ENCODE results near the gene KBTBD2.
"Not testable (repeated sequence)": the region's sequence is repeated elsewhere in the genome, so short reads cannot be mapped to it uniquely, and the experiment has no call there.

Gene KBTBD2

DNA sequence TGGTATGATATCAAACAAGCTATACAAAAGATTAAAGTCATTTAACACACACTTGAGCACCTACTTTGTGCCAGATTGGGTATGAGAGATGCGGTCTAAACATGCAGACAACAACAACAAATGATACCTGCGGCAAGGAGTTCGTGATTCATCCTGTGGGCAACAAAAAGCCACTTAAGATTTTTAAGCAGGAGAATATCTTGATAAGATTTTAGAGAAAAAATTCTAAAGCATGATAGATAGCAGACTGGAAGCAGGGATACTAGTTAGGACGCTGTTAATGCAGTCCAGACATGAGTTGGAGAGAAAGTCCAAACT, 1.6 kb upstream of the KBTBD2 start:
- no peak for DNase-seq (ENCODE audit: low read depth, low spot score)

DNA sequence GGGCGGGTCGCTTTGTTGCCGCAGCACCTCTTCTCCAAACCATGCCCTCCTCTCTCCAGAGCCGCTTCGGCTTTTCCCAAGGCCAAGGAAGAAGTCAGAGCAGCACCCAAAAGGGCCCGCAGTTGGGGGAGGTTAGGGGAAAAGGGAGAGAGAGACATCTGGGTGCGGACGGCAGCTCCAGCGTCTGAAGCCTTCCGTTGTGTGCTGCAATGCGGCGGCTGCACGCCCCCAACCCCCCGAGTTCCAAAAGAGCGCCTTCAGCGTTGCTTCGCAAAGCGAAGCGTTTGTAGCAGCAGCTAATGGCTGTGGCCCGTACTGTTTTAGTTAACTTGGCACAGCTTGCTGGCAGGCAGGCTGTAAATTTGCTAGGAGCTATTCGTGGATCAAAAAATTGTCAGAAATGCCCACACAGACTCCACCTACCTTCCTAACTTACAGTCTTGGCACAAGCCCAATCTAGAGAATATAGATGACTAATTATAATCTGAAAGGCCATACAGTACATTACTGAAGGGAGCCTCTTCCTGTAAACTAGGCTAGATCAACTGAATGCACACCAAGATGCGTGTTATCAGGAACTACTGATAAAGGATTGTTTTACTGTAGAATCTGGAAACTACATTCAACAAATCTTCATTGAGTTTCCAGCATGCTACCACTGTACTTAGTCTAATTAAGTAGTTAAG, 1.1 kb upstream of the KBTBD2 start:
- no peak for DNase-seq (ENCODE audit: low read depth, low spot score)

DNA sequence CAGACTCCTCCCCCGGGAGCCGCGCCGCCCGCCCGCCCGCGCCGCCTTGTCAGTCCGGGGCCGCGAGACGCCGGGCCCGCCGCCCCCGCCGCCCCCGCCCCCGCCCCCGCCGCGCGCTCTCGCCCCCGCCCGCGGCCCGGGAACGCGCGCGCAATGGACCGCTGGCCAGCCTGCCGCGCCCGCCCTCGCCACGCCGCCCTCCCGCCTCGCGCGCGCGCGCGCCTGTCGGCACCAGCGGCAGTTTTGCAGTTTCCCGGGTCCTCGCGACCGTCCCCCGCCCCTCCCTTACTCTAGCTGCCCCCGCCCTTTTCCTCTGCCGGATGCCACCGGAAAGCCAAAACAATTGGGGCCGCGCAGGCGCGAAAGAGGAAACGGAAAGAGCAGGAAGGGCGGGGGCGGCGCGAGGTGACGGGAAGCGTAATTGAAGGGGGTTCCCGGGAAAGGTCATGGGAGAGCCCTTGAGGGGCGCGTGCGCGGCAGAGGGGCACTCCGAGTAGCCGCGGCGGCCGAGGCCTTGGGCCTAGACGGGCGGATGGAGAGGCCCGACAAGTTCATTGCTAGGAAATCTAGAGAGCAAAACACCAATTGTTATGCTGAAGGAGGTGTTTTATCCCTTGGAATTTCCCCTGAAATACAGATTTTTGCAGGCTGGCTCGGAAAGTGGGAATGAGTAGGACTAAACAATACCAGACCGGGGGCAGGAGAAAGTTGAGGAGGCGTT, 400 bp upstream of the KBTBD2 start:
- peak; percentile 94 for DNase-seq (ENCODE audit: low read depth, low spot score)

- peak; percentile 39 for DNase-seq (ENCODE audit: low read depth, low spot score)
Observed at GRCh38 chr7:32890793-32891042, 842 bp downstream of the KBTBD2 start.

DNA sequence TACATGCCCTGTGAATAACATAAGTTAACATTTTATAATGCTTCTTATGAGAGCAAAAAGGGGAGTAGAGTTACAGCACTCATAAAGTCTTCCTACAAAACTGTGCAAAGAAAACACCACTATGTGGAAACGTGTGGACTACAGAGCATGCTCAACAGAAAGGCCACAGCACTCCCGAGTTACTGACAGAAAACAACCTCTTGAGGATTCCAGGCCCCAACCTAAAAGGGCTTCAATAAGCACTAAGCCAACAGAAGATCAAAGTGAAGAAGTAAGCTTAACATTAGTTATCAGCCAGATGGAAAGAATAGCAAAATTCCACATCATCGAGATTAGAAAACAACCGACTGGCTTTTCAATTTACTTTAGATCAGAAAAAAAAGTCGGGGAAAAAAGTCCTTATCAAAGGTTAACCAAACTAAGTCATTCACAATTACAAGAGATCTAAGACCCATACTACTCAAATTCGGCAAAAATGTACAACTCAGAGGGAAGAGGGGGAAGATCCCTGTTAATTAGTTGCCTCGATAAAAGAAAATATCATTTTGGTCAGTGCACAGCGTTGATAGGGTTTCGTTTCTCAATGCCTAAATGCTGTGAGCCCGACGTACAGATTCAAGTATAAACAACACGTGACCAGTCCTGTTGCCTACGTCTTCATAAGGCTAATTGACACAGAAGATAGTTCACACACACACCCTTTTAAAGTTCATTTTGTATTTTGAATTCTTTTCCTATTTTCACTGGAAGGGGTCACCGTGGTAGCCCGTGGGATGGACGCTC, 1.4 kb downstream of the KBTBD2 start:
- DNase-seq (ENCODE audit: low read depth, low spot score) = peak; percentile 27

DNA sequence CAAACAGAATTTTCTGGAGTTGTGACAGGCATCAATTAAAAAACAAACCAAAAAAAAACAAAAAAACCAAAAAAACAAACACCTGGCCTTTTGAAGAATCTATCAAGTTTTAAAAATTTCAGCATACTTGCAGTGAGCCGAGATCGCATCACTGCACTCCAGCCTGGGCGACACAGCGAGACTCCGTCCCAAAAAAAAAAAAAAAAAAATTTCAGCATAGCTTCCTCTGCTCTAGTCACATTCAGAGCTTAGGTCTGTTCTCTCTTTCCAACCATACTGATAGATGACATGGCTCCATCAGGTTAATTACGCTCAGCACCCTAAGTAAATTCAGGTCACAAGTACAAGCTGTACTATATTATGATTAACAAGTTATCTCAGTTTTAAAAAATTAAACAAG, 3.1 kb downstream of the KBTBD2 start:
- DNase-seq (ENCODE audit: low read depth, low spot score) = no peak

- no peak for DNase-seq (ENCODE audit: low read depth, low spot score)
Observed at GRCh38 chr7:32887395-32887794, 4.2 kb downstream of the KBTBD2 start.

DNA sequence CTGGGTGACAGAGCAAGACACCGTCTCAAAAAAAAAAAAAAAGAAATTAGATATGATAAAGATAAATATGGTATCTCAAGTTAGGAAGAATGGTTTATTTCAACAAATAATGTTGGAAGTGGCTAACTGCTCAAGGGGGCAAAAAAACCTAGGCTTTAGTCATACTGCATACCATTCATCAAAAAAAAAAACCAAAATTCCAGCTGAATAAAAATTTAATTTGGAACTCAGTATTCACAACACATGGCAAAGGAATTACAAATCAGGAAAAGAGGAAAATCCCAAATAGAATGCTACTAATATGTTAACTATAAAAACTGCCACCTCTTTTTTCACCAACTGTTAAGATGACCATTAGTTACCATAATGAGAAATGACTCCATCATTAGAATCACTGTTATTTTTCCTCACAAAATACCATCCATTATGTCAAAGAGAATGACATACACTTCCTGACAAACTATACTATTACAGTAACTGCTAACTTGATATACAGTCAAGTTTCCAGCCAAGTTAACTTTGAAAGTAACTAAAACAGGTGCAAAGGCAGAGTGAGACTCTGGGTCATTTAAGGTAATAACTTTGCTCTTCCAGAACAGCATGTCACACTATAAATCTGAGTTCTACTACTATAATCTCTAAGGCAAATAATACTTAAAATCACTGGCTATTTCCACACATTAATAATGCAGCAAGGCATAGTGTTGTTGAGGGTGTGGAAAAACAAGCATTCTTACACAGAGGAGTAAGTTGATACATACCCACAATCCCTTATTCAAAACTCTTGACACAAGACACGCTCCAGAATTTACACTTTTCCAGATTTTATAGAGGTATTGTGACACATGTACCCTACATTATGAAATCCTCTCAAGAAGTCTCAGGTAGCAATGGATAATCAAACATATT, 10.2 kb downstream of the KBTBD2 start:
- DNase-seq (ENCODE audit: low read depth, low spot score) = no peak

- no peak for DNase-seq (ENCODE audit: low read depth, low spot score)
Observed at GRCh38 chr7:32879460-32879859, 12.1 kb downstream of the KBTBD2 start.

DNA sequence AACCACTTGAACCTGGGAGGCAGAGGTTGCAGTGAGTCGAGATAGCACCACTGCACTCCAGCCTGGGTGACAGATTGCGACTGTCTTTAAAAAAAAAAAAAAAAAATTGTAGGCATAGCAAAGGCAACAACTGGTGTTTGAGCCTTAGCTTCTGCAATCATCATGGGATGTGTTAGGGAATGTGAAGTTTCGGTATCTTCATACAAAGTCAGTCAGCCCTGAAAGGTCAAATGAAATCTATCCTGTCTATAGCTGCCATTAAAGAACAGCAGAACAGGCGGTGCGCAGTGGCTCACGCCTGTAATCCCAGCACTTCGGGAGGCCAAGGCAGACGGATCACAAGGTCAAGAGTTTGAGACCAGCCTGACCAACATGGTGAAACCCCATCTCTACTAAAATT, 13.5 kb downstream of the KBTBD2 start:
- DNase-seq (ENCODE audit: low read depth, low spot score) = not testable (repeated sequence)

- DNase-seq (ENCODE audit: low read depth, low spot score) = no peak
Observed at GRCh38 chr7:32872421-32872820, 19.1 kb downstream of the KBTBD2 start.

DNA sequence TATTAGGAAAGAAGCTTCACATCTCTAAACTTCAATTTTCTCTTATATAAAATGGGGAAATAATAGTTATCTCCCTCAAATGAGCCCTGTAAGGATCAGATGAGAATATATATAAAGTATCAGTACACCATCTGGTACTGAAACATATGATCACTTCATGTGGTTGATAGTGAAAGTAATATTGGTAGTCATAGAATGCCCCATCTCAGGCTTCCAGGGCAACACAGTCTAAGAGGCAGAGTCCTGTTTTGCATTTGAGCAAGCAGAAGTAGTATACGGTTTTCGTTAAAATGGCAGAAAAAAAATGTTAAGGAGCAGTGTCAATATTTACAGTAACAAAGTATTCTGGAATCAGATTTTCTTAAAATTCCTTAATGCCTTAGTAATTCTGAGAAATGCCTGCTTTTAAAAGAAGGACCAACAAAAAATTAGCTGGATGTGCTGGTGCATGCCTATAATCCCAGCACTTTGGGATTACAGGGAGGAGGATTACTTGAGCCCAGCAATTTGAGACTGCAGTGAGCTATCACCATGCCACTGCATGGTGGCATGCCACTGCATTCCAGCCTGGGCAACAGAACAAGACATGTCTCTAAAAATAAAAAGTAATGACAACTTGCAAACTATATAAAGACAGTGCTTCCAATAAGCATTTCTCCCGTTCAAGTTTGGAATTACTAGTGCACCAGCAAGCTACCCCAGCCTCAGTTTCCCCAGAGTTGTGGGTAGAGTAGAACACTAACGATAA, 19.8 kb downstream of the KBTBD2 start:
- DNase-seq (ENCODE audit: low read depth, low spot score) = no peak

GRCh38 chr7:32870298-32870697, 21.3 kb downstream of the KBTBD2 start:
- no peak for DNase-seq (ENCODE audit: low read depth, low spot score)

DNA sequence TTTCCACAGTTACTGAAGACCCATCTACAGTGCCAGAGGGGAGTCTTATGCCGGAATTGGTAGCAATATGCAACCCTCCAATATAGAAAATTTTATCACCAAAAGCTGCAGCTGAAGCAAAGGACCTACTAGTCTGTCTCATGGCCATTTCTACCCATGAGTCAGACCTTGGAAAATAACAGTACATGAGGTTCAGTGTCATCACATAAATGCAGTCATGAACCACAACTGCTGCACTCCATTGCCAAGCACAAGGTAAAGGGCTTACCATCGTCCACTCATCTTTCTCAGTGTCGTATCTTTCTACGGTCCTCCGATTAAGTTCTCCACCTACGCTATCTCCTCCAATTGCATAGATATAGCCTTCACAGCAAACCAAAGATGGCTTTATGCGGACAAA, 21.8 kb downstream of the KBTBD2 start:
- DNase-seq (ENCODE audit: low read depth, low spot score) = no peak

DNA sequence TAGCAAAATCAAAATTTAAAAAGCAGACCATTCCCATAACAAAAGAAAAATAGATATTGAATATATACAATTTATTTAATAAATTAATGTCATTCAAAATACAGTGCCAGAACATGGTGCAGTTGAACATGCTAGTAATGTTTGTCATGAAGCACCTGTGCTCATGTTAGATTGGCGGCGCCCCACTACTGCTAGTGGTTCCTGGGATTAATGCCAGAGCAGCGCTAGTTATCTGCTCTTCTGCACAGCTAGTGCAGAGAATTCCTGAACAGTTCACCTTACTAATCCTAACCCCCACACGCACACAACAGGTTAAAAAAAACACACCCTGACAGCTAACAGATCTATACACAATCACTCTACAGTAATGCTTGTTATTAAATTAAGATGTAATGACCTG, 23.4 kb downstream of the KBTBD2 start:
- no peak for DNase-seq (ENCODE audit: low read depth, low spot score)

DNA sequence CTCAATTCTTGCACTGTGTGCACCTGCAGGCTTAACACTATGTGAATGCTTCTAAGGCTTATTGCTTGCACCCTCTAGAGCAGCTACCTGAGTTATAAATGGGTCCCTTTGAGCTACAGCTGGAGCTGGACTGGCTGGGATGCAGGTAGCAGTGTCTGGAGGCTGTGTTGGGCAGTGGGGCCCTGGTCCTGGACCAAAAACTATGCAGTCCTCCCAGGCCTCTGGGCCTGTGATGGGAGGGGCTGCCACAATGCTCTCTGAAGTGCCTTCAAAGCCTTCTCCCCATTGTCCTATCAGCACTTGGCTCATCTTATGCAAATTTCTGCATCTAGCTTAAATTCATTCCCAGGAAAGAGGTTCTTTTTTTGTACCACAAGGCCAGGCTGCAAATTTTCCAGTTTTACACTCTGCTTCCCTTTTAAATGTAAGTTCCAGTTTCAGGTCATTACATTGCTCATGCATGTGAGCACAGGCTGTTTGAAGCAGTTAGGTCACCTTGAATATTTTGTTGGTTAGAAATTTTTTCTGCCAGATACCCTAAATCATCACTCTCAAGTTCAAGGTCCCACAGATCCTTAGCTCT, 26.0 kb downstream of the KBTBD2 start:
- DNase-seq (ENCODE audit: low read depth, low spot score) = no peak

GRCh38 chr7:32863872-32864271, 27.7 kb downstream of the KBTBD2 start:
- not testable (repeated sequence) for DNase-seq (ENCODE audit: low read depth, low spot score)

- DNase-seq (ENCODE audit: low read depth, low spot score) = no peak
Observed at GRCh38 chr7:32860090-32860489, 31.5 kb downstream of the KBTBD2 start.

DNA sequence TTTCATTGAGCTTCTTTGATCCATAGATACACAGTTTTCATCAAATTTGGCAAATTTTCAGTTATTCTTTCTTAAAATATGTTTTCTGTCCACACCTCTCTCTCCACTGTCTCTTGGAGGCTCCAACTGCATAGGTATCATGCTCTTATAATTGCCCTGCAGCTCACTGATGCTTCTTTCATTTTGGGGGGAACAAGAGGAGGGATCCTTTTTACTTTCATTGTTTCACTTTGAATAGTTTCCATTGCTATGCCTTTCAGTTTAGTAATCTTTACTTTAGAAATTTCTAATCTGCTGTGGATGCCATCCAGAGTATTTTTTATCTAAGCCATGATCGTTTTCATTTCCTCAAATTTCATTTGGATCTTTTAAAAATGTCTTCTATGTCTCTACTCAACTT, 32.9 kb downstream of the KBTBD2 start:
- DNase-seq (ENCODE audit: low read depth, low spot score) = no peak

GRCh38 chr7:32857063-32857462, 34.5 kb downstream of the KBTBD2 start:
- not testable (repeated sequence) for DNase-seq (ENCODE audit: low read depth, low spot score)
